ENCODE results near the gene EIF5B. TPM values are rescaled to one million over a fixed set of nuclear protein-coding genes. Genes with fewer than 3 reads are reported as not detected.
"Not testable (repeated sequence)": the region's sequence is repeated elsewhere in the genome, so short reads cannot be mapped to it uniquely, and the experiment has no call there.

The EIF5B gene
- 10 to 100 TPM; 82.8 to 96.2 TPM for total RNA-seq
- polyA plus RNA-seq, result 18.1 TPM

DNA sequence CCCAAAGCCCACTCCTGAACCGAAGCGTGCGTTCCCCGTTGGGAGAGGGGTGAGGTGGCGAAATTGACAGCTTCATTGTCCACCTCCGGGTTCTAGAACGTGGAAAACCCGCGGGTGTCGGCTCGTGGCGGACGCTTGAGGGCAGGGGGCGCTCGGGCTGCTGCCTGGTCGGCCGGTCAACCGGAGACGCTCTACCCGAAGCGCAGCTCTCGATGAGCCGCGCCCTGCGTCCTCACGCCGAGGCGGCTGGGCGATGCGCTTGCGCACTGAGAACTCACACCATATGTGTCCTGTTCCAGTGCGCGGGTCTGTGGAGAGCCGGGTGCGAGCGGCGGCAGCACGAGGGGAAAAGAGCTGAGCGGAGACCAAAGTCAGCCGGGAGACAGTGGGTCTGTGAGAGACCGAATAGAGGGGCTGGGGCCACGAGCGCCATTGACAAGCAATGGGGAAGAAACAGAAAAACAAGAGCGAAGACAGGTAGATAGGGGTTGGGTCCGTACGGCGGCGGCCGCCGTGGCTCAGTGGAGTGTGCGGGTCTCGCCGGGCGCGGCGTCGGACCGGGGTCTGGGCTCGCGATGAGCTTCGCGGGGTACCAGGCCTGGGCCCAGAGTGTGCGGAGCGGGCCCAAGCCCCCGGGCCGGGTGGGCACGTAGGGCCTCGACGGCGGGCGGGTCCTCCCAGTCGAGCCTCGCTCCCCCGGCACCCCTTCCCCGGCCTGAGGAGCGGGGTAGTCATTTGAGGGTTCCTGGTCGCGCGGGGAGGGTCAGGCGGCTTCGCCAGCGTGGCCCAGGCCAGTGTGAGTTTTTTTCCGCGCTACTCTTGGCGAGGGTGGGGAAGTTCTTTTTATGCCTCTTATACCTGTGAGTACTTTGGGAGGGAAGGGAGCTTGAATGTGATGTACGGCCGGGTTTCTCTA, at the start of gene EIF5B:
EIF5B (plus strand) TSS at position 277 of the 916 bp plus-strand sequence; CDS start at position 443, 166 bp downstream.
- peaks cover 27 to 49% (median 36%) of the 10 kb centered on the region in 3 donors for H3K4me1 Mint-ChIP-seq
- H3K9me3 Mint-ChIP-seq, result no peaks in the 10 kb centered on the region
- Histone ChIP-seq H3K36me3 (ENCODE audit: insufficient read depth, low read length) (no peaks in the 10 kb centered on the region), H3K27me3 (ENCODE audit: insufficient read depth, low read length, poor library complexity, severe bottlenecking) (no peaks in the 10 kb centered on the region), H3K4me3 (ENCODE audit: low read length) (peak within 1 kb of the TSS; percentile 79), H3K9me3 (ENCODE audit: low read length) (no peaks in the 10 kb centered on the region), H3K27ac (ENCODE audit: low read depth, low read length) (peak within 1 kb of the TSS; percentile 83), H3K4me1 (ENCODE audit: insufficient read depth, low read length) (peaks cover 37% of the 10 kb centered on the region)
- peaks cover 3 to 17% (median 7%) of the 10 kb centered on the region in 3 donors for H3K36me3 Mint-ChIP-seq
- CTCF ChIA-PET, result interaction anchor here (0.7 to 2.1 kb wide), 6 partner anchors 18 to 197 kb away, joined by 3 to 5 read pairs (median 4); partner anchors contain the start of gene REV1
- no peak within 1 kb of the TSS for H3K27ac Mint-ChIP-seq
- POLR2A ChIA-PET, result interaction anchor here (0.7 to 2.8 kb wide), 5 partner anchors 21 to 196 kb away, joined by 3 to 10 read pairs (median 5); partner anchors contain the start of genes LIPT1, MITD1, MRPL30 and REV1
- H3K27me3 Mint-ChIP-seq, result no peaks in the 10 kb centered on the region
- DNase-seq, result peak; percentile 83 to 93 (median 87)
- H3K4me3 Mint-ChIP-seq, result no peak within 1 kb of the TSS

- Mint-ChIP-seq H3K4me1 (no peaks in the 10 kb centered on the region), H3K4me3 (no peak overlapping the region), H3K27me3 (no peaks in the 10 kb centered on the region), H3K27ac (no peak overlapping the region), H3K9me3 (no peaks in the 10 kb centered on the region), H3K36me3 (peaks cover 8 to 26% (median 17%) of the 10 kb centered on the region in 3 donors)
- H3K4me1 ChIP-seq (ENCODE audit: insufficient read depth, low read length), result no peaks in the 10 kb centered on the region
- H3K9me3 ChIP-seq (ENCODE audit: low read length), result no peaks in the 10 kb centered on the region
- no peaks in the 10 kb centered on the region for H3K27me3 ChIP-seq (ENCODE audit: insufficient read depth, low read length, poor library complexity, severe bottlenecking)
- DNase-seq, result no peak
- ChIA-PET CTCF (interaction anchor here (1.7 kb wide), 1 partner anchor 261 kb away, joined by 3 read pairs; no protein-coding TSS in a partner anchor), POLR2A (no interaction called here)
- no peak overlapping the region for H3K27ac ChIP-seq (ENCODE audit: low read depth, low read length)
- no peak overlapping the region for H3K4me3 ChIP-seq (ENCODE audit: low read length)
- H3K36me3 ChIP-seq (ENCODE audit: insufficient read depth, low read length), result no peaks in the 10 kb centered on the region
Observed at GRCh38 chr2:99297994-99298393, 39.2 kb upstream of the EIF5B start.

DNA sequence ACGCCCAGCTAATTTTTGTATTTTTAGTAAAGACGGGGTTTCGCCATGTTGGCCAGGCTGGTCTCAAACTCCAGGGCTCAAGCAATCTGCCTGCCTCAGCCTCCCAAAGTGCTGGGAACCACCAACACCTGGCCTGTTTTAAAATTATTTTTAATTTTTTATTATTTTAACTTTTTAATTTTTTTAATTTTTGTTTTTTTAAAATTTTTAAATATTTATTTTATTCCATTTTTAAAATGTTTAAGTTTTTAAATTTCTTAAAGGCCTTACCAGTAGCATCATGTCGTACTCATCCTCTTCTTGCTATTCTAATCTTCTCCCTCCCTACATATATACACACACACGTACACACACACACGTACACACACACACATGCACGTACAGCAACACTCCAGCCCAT, 37.6 kb upstream of the EIF5B start:
- no peaks in the 10 kb centered on the region for H3K9me3 ChIP-seq (ENCODE audit: low read length)
- Mint-ChIP-seq H3K4me3 (no peak overlapping the region), H3K27me3 (peaks cover 0 to 2% of the 10 kb centered on the region in 2 donors), H3K4me1 (no peaks in the 10 kb centered on the region), H3K36me3 (peaks cover 12 to 30% (median 29%) of the 10 kb centered on the region in 3 donors), H3K27ac (no peak overlapping the region), H3K9me3 (no peaks in the 10 kb centered on the region)
- H3K27me3 ChIP-seq (ENCODE audit: insufficient read depth, low read length, poor library complexity, severe bottlenecking), result no peaks in the 10 kb centered on the region
- CTCF ChIA-PET, result no interaction called here
- DNase-seq, result no peak
- no peaks in the 10 kb centered on the region for H3K36me3 ChIP-seq (ENCODE audit: insufficient read depth, low read length)
- no peaks in the 10 kb centered on the region for H3K4me1 ChIP-seq (ENCODE audit: insufficient read depth, low read length)
- H3K27ac ChIP-seq (ENCODE audit: low read depth, low read length), result no peak overlapping the region
- POLR2A ChIA-PET, result no interaction called here
- H3K4me3 ChIP-seq (ENCODE audit: low read length), result no peak overlapping the region

DNA sequence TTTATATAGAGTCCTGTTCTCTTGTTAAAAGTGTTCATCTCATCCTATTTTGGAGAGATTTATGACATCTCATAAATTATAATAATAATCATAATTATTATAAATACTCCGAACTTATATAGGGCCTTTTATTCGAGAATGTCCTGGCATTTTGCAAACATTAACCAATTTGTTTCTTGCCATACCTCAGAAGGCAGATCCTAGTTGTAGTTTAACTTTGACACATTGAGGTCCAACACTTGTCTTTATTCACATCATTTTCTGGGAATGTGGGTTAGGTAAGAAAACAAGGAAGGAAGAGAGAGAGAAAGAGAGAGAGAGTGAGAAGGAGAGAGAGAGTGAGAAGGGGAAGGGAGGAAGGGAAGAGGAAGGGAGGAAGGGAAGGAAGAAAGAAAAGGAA, 36.1 kb upstream of the EIF5B start, which contains the start of gene LYG1:
LYG1 (minus strand) TSS at position 101 of the 400 bp plus-strand sequence. CDS start 5,527 bp downstream, outside the sequence.
- Mint-ChIP-seq H3K27ac (peak within 1 kb of the TSS in 1 of 8 donors; percentile 9), H3K36me3 (peaks cover 10 to 35% (median 22%) of the 10 kb centered on the region in 3 donors)
- H3K4me3 ChIP-seq (ENCODE audit: low read length); DNase-seq; H3K27me3 Mint-ChIP-seq; H3K9me3 ChIP-seq (ENCODE audit: low read length); POLR2A ChIA-PET; CTCF ChIA-PET; H3K4me3 Mint-ChIP-seq; H3K4me1 Mint-ChIP-seq; H3K27ac ChIP-seq (ENCODE audit: low read depth, low read length); H3K27me3 ChIP-seq (ENCODE audit: insufficient read depth, low read length, poor library complexity, severe bottlenecking); H3K36me3 ChIP-seq (ENCODE audit: insufficient read depth, low read length); H3K9me3 Mint-ChIP-seq; H3K4me1 ChIP-seq (ENCODE audit: insufficient read depth, low read length): not testable (repeated sequence)

- POLR2A ChIA-PET, result no interaction called here
- no peaks in the 10 kb centered on the region for H3K27me3 ChIP-seq (ENCODE audit: insufficient read depth, low read length, poor library complexity, severe bottlenecking)
- no peak overlapping the region for H3K4me3 ChIP-seq (ENCODE audit: low read length)
- no peaks in the 10 kb centered on the region for H3K4me1 ChIP-seq (ENCODE audit: insufficient read depth, low read length)
- H3K27ac Mint-ChIP-seq, result no peak overlapping the region
- CTCF ChIA-PET, result interaction anchor here (1.9 kb wide), 1 partner anchor 18 kb away, joined by 5 read pairs; the partner anchor contains the start of gene TXNDC9
- H3K27me3 Mint-ChIP-seq, result no peaks in the 10 kb centered on the region
- H3K4me3 Mint-ChIP-seq, result no peak overlapping the region
- no peaks in the 10 kb centered on the region for H3K9me3 ChIP-seq (ENCODE audit: low read length)
- peaks cover 19% of the 10 kb centered on the region for H3K36me3 ChIP-seq (ENCODE audit: insufficient read depth, low read length)
- peaks cover 23 to 54% (median 24%) of the 10 kb centered on the region in 3 donors for H3K36me3 Mint-ChIP-seq
- H3K27ac ChIP-seq (ENCODE audit: low read depth, low read length), result no peak overlapping the region
- peaks cover 0 to 5% (median 3%) of the 10 kb centered on the region in 5 donors for H3K9me3 Mint-ChIP-seq
- no peaks in the 10 kb centered on the region for H3K4me1 Mint-ChIP-seq
- no peak for DNase-seq
Observed at GRCh38 chr2:99317161-99317872, 19.9 kb upstream of the EIF5B start.

DNA sequence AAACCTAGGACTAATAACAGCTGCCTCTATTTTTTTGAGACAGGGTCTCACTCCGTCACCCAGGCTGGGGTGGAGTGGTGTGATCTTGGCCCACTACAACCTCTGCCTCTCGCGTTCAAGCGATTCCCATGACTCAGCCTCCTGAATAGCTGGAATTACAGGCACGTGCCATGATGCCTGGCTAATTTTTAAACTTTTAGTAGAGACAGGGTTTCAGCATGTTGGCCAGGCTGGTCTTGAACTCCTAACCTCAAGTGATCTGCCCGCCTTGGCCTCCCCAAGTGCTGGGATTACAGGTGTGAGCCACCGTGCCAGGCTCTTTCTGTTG, 19.4 kb upstream of the EIF5B start:
- peaks cover 23 to 57% (median 24%) of the 10 kb centered on the region in 3 donors for H3K36me3 Mint-ChIP-seq
- H3K4me1 ChIP-seq (ENCODE audit: insufficient read depth, low read length); H3K27me3 Mint-ChIP-seq; H3K27ac ChIP-seq (ENCODE audit: low read depth, low read length); H3K4me3 ChIP-seq (ENCODE audit: low read length); POLR2A ChIA-PET; H3K9me3 ChIP-seq (ENCODE audit: low read length); H3K4me1 Mint-ChIP-seq; H3K27me3 ChIP-seq (ENCODE audit: insufficient read depth, low read length, poor library complexity, severe bottlenecking); H3K27ac Mint-ChIP-seq; H3K4me3 Mint-ChIP-seq; DNase-seq; H3K9me3 Mint-ChIP-seq; CTCF ChIA-PET: not testable (repeated sequence)
- H3K36me3 ChIP-seq (ENCODE audit: insufficient read depth, low read length), result peaks cover 19% of the 10 kb centered on the region

DNA sequence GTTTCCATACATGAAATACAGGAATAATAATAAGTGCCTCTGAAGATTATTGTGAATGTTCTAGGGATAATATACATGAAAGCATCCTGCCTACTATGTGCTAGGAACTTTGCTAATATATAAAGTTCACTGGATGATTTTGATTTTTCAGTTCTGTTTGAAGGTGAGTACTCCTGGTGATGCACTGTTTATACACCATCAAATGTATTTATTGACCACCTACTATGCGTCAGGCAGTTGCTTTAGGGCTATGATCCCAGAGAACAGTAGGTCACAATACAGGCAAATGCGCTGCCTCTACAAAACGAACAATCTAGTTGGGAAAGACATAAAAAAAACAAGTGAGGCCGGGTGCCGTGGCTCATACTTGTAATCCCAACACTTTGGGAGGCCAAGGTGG, 11.8 kb upstream of the EIF5B start:
- Histone ChIP-seq H3K4me3 (ENCODE audit: low read length) (no peak overlapping the region), H3K27me3 (ENCODE audit: insufficient read depth, low read length, poor library complexity, severe bottlenecking) (no peaks in the 10 kb centered on the region), H3K4me1 (ENCODE audit: insufficient read depth, low read length) (no peaks in the 10 kb centered on the region), H3K27ac (ENCODE audit: low read depth, low read length) (no peak overlapping the region), H3K36me3 (ENCODE audit: insufficient read depth, low read length) (peaks cover 27% of the 10 kb centered on the region), H3K9me3 (ENCODE audit: low read length) (no peaks in the 10 kb centered on the region)
- Mint-ChIP-seq H3K36me3 (peaks cover 4 to 76% (median 25%) of the 10 kb centered on the region in 3 donors), H3K27me3 (no peaks in the 10 kb centered on the region), H3K27ac (no peak overlapping the region), H3K4me3 (no peak overlapping the region), H3K4me1 (peaks cover 7 to 9% (median 9%) of the 10 kb centered on the region in 3 donors), H3K9me3 (no peaks in the 10 kb centered on the region)
- CTCF ChIA-PET, result interaction anchor here (1.6 kb wide), 1 partner anchor 255 kb away, joined by 3 read pairs; no protein-coding TSS in a partner anchor
- POLR2A ChIA-PET, result no interaction called here
- DNase-seq, result no peak
